ENCODE measurements around the gene PPP1R14C. TPM values are rescaled to one million over a fixed set of nuclear protein-coding genes. Genes with fewer than 3 reads are reported as not detected.

Gene PPP1R14C
- polyA plus RNA-seq, 1 donor (not counting 4 experiments of a cell fraction or from before 2014, with no cell fraction given), result 50.6 TPM

- peaks cover 5% of the 10 kb centered on the region for H3K79me2 ChIP-seq (ENCODE audit: control insufficient read depth, insufficient read depth, low read length)
- H3K4me3 ChIP-seq (ENCODE audit: control insufficient read depth in 2 of 3, extremely low read depth in 1 of 3, insufficient read depth in 2 of 3, low read depth in 1 of 3, low read length in 3 of 3), result no peak overlapping the region
- no peak overlapping the region for H3K9ac ChIP-seq (ENCODE audit: control insufficient read depth, extremely low read depth, insufficient read depth, low read length)
- H2AFZ ChIP-seq (ENCODE audit: control insufficient read depth, low read length), result no peak overlapping the region
- H3K4me1 ChIP-seq (ENCODE audit: control insufficient read depth, extremely low read depth, insufficient read depth, low read length), result peaks cover 2% of the 10 kb centered on the region
- no peaks in the 10 kb centered on the region for H4K20me1 ChIP-seq (ENCODE audit: control insufficient read depth, extremely low read depth, insufficient read depth, low read length)
- H3K27me3 ChIP-seq (ENCODE audit: control insufficient read depth, extremely low read depth, insufficient read depth, low read length), result no peaks in the 10 kb centered on the region
- no peaks in the 10 kb centered on the region for H3K9me1 ChIP-seq (ENCODE audit: control insufficient read depth, extremely low read depth, insufficient read depth, low read length)
- no peak for TF ChIP-seq EZH2 (IDR thresholded peaks at IDR 0.05; ENCODE audit: low read length)
- TF ChIP-seq CTCF (optimal IDR thresholded peaks at IDR 0.05 in 1 of 3, IDR thresholded peaks at IDR 0.05 in 1 of 3, conservative IDR thresholded peaks at IDR 0.05 in 1 of 3; ENCODE audit: extremely low read depth in 1 of 3, insufficient read depth in 2 of 3, low read length in 3 of 3), result no peak
- no peak overlapping the region for H3K27ac ChIP-seq (ENCODE audit: control insufficient read depth, insufficient read depth, low read length)
- dilution Hi-C loops (cut with MboI; ENCODE audit: extremely low pct_ligation_motif_present, low sequenced_read_pairs), result no loop called here
- H3K4me2 ChIP-seq (ENCODE audit: control insufficient read depth, extremely low read depth, insufficient read depth, low read depth, low read length), result no peak overlapping the region
- peaks cover 7% of the 10 kb centered on the region for H3K9me3 ChIP-seq (ENCODE audit: control insufficient read depth, low read depth, low read length)
- peaks cover 0 to 1% of the 10 kb centered on the region in 2 experiments for H3K36me3 ChIP-seq (ENCODE audit: control insufficient read depth in 2 of 2, extremely low read depth in 1 of 2, insufficient read depth in 2 of 2, low read length in 2 of 2)
- DNase-seq (ENCODE audit: low read depth, low spot score), result no peak
- FAIRE-seq, result peak; percentile 51
These were observed 100.9 kb downstream of the PPP1R14C start for GRCh38 chr6:150243620-150244314.

- H3K9me1 ChIP-seq (ENCODE audit: control insufficient read depth, extremely low read depth, insufficient read depth, low read length), result no peaks in the 10 kb centered on the region
- dilution Hi-C loops (cut with MboI; ENCODE audit: extremely low pct_ligation_motif_present, low sequenced_read_pairs), result no loop called here
- no peak overlapping the region for H3K4me2 ChIP-seq (ENCODE audit: control insufficient read depth, extremely low read depth, insufficient read depth, low read depth, low read length)
- no peak for DNase-seq (ENCODE audit: low read depth, low spot score)
- peaks cover 4% of the 10 kb centered on the region for H3K4me1 ChIP-seq (ENCODE audit: control insufficient read depth, extremely low read depth, insufficient read depth, low read length)
- H3K27ac ChIP-seq (ENCODE audit: control insufficient read depth, insufficient read depth, low read length), result no peak overlapping the region
- FAIRE-seq, result no peak
- no peak for TF ChIP-seq CTCF (optimal IDR thresholded peaks at IDR 0.05 in 1 of 3, IDR thresholded peaks at IDR 0.05 in 1 of 3, conservative IDR thresholded peaks at IDR 0.05 in 1 of 3; ENCODE audit: extremely low read depth in 1 of 3, insufficient read depth in 2 of 3, low read length in 3 of 3)
- no peak for TF ChIP-seq EZH2 (IDR thresholded peaks at IDR 0.05; ENCODE audit: low read length)
- H2AFZ ChIP-seq (ENCODE audit: control insufficient read depth, low read length), result no peak overlapping the region
- peaks cover 7% of the 10 kb centered on the region for H3K9me3 ChIP-seq (ENCODE audit: control insufficient read depth, low read depth, low read length)
- no peak overlapping the region for H3K9ac ChIP-seq (ENCODE audit: control insufficient read depth, extremely low read depth, insufficient read depth, low read length)
- H3K27me3 ChIP-seq (ENCODE audit: control insufficient read depth, extremely low read depth, insufficient read depth, low read length), result no peaks in the 10 kb centered on the region
- no peaks in the 10 kb centered on the region for H4K20me1 ChIP-seq (ENCODE audit: control insufficient read depth, extremely low read depth, insufficient read depth, low read length)
- H3K4me3 ChIP-seq (ENCODE audit: control insufficient read depth in 2 of 3, extremely low read depth in 1 of 3, insufficient read depth in 2 of 3, low read depth in 1 of 3, low read length in 3 of 3), result no peak overlapping the region
- peaks cover 5% of the 10 kb centered on the region for H3K79me2 ChIP-seq (ENCODE audit: control insufficient read depth, insufficient read depth, low read length)
- peaks cover 4 to 8% of the 10 kb centered on the region in 2 experiments for H3K36me3 ChIP-seq (ENCODE audit: control insufficient read depth in 2 of 2, extremely low read depth in 1 of 2, insufficient read depth in 2 of 2, low read length in 2 of 2)
These were observed 102.5 kb downstream of the PPP1R14C start for GRCh38 chr6:150245148-150245935.

All from keratinocyte (primary cell).